K562 (cell line): Measurements from ENCODE around the gene GINS1. TPM values are rescaled to one million over a fixed set of nuclear protein-coding genes. Genes with fewer than 3 reads are reported as not detected.

Experiments used
- ARNT ChIP-seq, 2 experiments: fragments of 450-650 bp; IDR thresholded peaks; 2 replicates each; pipeline ENCODE4 v1.6.1; 2016; ENCODE audit warnings: mild to moderate bottlenecking in 1 of 2
- BRF1 ChIP-seq: IDR thresholded peaks from 3 replicates; pipeline ENCODE4 v1.6.1; 2011; ENCODE audit warnings: borderline replicate concordance, mild to moderate bottlenecking; ENCODE audit not compliant: insufficient read length; ENCODE audit errors: extremely low read depth
- CAMTA2 ChIP-seq: fragments of 250-450 bp; sonication (Bioruptor Pico); conservative IDR thresholded peaks from 2 replicates; pipeline ENCODE4 v1.5.1; 2022
- DPF2 ChIP-seq: fragments of 450-650 bp; IDR thresholded peaks from 2 replicates; pipeline ENCODE4 v1.6.1; 2016
- HDAC8 ChIP-seq: fragments of 450-650 bp; IDR thresholded peaks from 2 replicates; pipeline ENCODE4 v1.6.1; 2016; ENCODE audit warnings: mild to moderate bottlenecking, missing genetic modification characterization, moderate library complexity, missing compliant biosample characterization
- IFI16 ChIP-seq: fragments of 250-450 bp; sonication (Bioruptor Pico); IDR thresholded peaks from 2 replicates; pipeline ENCODE4 v2.1.2; 2022; ENCODE audit warnings: mild to moderate bottlenecking, inconsistent platforms
- MBD2 ChIP-seq: sonication (generic); IDR thresholded peaks from 2 replicates; pipeline ENCODE4 v1.6.1; 2016; ENCODE audit warnings: low read depth, borderline replicate concordance
- MECOM ChIP-seq: fragments of 250-450 bp; sonication (Bioruptor Pico); IDR thresholded peaks from 2 replicates; pipeline ENCODE4 v1.8.0; 2022; ENCODE audit warnings: inconsistent platforms
- MYBL2 ChIP-seq, 2 experiments: fragments of 450-650 bp in 1 of 2; sonication (generic) in 1 of 2; formaldehyde crosslinking in 1 of 2; IDR thresholded peaks; 2 replicates each; pipeline versions ENCODE4 v1.6.1 to v1.8.1; 2017 to 2022; ENCODE audit warnings: borderline replicate concordance in 1 of 2, inconsistent platforms in 1 of 2, low read depth in 1 of 2, mild to moderate bottlenecking in 1 of 2, missing genetic modification reagents in 1 of 2, moderate library complexity in 1 of 2
- RAD51 ChIP-seq: fragments of 450-650 bp; IDR thresholded peaks from 2 replicates; pipeline ENCODE4 v1.7.1; 2016; ENCODE audit warnings: low read depth, mild to moderate bottlenecking, borderline replicate concordance
- RBM17 ChIP-seq: fragments of 200-400 bp; formaldehyde crosslinking; IDR thresholded peaks from 2 replicates; pipeline ENCODE4 v1.6.1; 2017; ENCODE audit warnings: low read depth, mild to moderate bottlenecking, low read length, borderline replicate concordance
- RBM39 ChIP-seq: fragments of 200-400 bp; formaldehyde crosslinking; optimal IDR thresholded peaks from 2 replicates; pipeline ENCODE3; 2018; ENCODE audit warnings: low read depth, low read length
- RNF219 ChIP-seq: fragments of 250-450 bp; sonication (Bioruptor Pico); IDR thresholded peaks from 2 replicates; pipeline ENCODE4 v1.5.0; 2022; ENCODE audit warnings: mild to moderate bottlenecking
- SAFB ChIP-seq: fragments of 200-400 bp; formaldehyde crosslinking; IDR thresholded peaks from 2 replicates; pipeline ENCODE4 v1.6.1; 2017; ENCODE audit warnings: low read depth, low read length, borderline replicate concordance
- SNIP1 ChIP-seq: fragments of 450-650 bp; IDR thresholded peaks from 2 replicates; pipeline ENCODE4 v1.7.1; 2017; ENCODE audit warnings: low read depth, mild to moderate bottlenecking
- SUPT5H ChIP-seq: fragments of 450-650 bp; IDR thresholded peaks from 2 replicates; pipeline ENCODE4 v1.6.1; 2016
- TCF7L2 ChIP-seq: fragments of 150-350 bp; IDR thresholded peaks from 2 replicates; pipeline ENCODE4 v1.6.1; 2016; ENCODE audit warnings: low read depth, mild to moderate bottlenecking, low read length, moderate library complexity
- YY1 ChIP-seq, 3 experiments: IDR thresholded peaks; 2 replicates each; pipeline ENCODE4 v1.6.1; 2011; ENCODE audit warnings: low read length in 2 of 3, mild to moderate bottlenecking in 2 of 3, moderate library complexity in 2 of 3, borderline replicate concordance in 1 of 3, control low read depth in 1 of 3, low read depth in 1 of 3; ENCODE audit not compliant: insufficient read depth in 3 of 3, insufficient replicate concordance in 2 of 3, control insufficient read depth in 1 of 3, insufficient read length in 1 of 3; ENCODE audit errors: extremely low read depth in 1 of 3
- ZHX1 ChIP-seq: fragments of 150-350 bp; conservative IDR thresholded peaks from 2 replicates; pipeline ENCODE4 v1.6.1; 2014; ENCODE audit warnings: low read length
- ZNF324 ChIP-seq: fragments of 250-450 bp; sonication (Bioruptor Pico); IDR thresholded peaks from 2 replicates; pipeline ENCODE4 v1.4.0; 2020; ENCODE audit warnings: mild to moderate bottlenecking
- ZNF644 ChIP-seq: fragments of 200-800 bp; sonication (Bioruptor generic); IDR thresholded peaks from 2 replicates; pipeline ENCODE4 v1.6.1; 2016; ENCODE audit warnings: low read depth, missing genetic modification characterization, missing compliant biosample characterization
- ZNF77 ChIP-seq: fragments of 250-450 bp; sonication (Bioruptor Pico); IDR thresholded peaks from 2 replicates; pipeline ENCODE4 v1.5.0; 2020
- ZNF778 ChIP-seq: fragments of 450-650 bp; formaldehyde crosslinking; IDR thresholded peaks from 2 replicates; pipeline ENCODE4 v1.4.0; 2020; ENCODE audit warnings: mild to moderate bottlenecking, moderate library complexity
- ZNF780A ChIP-seq: fragments of 250-450 bp; sonication (Bioruptor Pico); IDR thresholded peaks from 2 replicates; pipeline ENCODE4 v1.5.0; 2021; ENCODE audit warnings: mild to moderate bottlenecking
- ZSCAN32 ChIP-seq: fragments of 450-650 bp; formaldehyde crosslinking; IDR thresholded peaks from 2 replicates; pipeline ENCODE4 v1.4.0; 2020; ENCODE audit warnings: mild to moderate bottlenecking, moderate library complexity
- polyA plus RNA-seq, 8 experiments: library from polyadenylated mRNA; depleted of rRNA in 4 of 8; stranded (reverse) in 5 of 8; unstranded in 3 of 8; fragments of >200 nt; fragmentation: Nextera tagmentation in 2 of 8; fragmentation: Illumina TruSeq in 1 of 8; extraction: Ambion mirVana in 2 of 8; extraction: Trizol in 1 of 8; gene quantifications; 2 replicates each; pipeline versions ENCODE4 v1.2.1 to v1.2.3, GENCODE V29; 2011 to 2014; ENCODE audit warnings: inconsistent platforms in 1 of 8, missing spikeins in 1 of 8
- total RNA-seq, 7 experiments: library from RNA; depleted of rRNA in 6 of 7; stranded (reverse); fragments of >200 nt in 6 of 7; fragmentation: Illumina TruSeq in 2 of 7; extraction: Trizol in 2 of 7; gene quantifications; 2 replicates each; pipeline versions ENCODE4 v1.2.1 to v1.2.3, GENCODE V29; 2011 to 2021; ENCODE audit warnings: low replicate concordance in 1 of 7

The GINS1 gene
- total and polyA plus RNA-seq, 9 of the 15 experiments (the other 6 are each of a cell fraction or from before 2014, with no cell fraction given) = 13.1 to 31.8 (median 24.1) TPM

GRCh38 chr20:25390538-25391528 lies 16.6 kb upstream of the GINS1 start, which contains the start of gene ABHD12 (continued):
- TF ChIP-seq MYBL2 (IDR thresholded peaks at IDR 0.05; ENCODE audit: low read depth) = no peak
- TF ChIP-seq MYBL2 (CRISPR knock-in tag; IDR thresholded peaks at IDR 0.05; ENCODE audit: borderline replicate concordance) = no peak
- TF ChIP-seq IFI16 (CRISPR knock-in tag) = no peak
- peak; percentile 65 to 94 (median 91) for TF ChIP-seq YY1 (IDR thresholded peaks at IDR 0.05; ENCODE audit: borderline replicate concordance in 1 of 3, control insufficient read depth in 1 of 3, extremely low read depth in 1 of 3, insufficient read depth in 3 of 3, insufficient read length in 1 of 3, insufficient replicate concordance in 2 of 3, low read depth in 1 of 3, low read length in 2 of 3)
- no peak for TF ChIP-seq MBD2
- TF ChIP-seq RBM17 = no peak
- TF ChIP-seq DPF2 = no peak
- TF ChIP-seq ZNF780A (CRISPR knock-in tag) = no peak
- TF ChIP-seq CAMTA2 = no peak
- TF ChIP-seq ARNT (IDR thresholded peaks at IDR 0.05) = no peak
- TF ChIP-seq RAD51 = no peak
- TF ChIP-seq HDAC8 (tag) = no peak
- TF ChIP-seq BRF1 = no peak
- TF ChIP-seq ZNF778 (CRISPR knock-in tag) = no peak
- TF ChIP-seq TCF7L2 = no peak
- no peak for TF ChIP-seq SAFB
- no peak for TF ChIP-seq ZNF644 (tag)
- TF ChIP-seq RBM39 = no peak
- TF ChIP-seq ZNF77 (CRISPR knock-in tag) = no peak
- TF ChIP-seq SNIP1 = no peak
- TF ChIP-seq ZNF324 (CRISPR knock-in tag) = no peak
- no peak for TF ChIP-seq ZHX1
- TF ChIP-seq MECOM (CRISPR knock-in tag) = no peak
- TF ChIP-seq RNF219 = no peak
- no peak for TF ChIP-seq ZSCAN32 (CRISPR knock-in tag)
- peak; percentile 71 for TF ChIP-seq SUPT5H
